Activated T-cell treated with anti-CD3 and anti-CD28 coated beads for 4 hours (primary cell): ENCODE results near the gene BHLHA15.
"Not testable (repeated sequence)": the region's sequence is repeated elsewhere in the genome, so short reads cannot be mapped to it uniquely, and the experiment has no call there.

ENCODE experiments used
- DNase-seq: peaks from one replicate; pipeline ENCODE4 v3.0.0-alpha.2; 2020

Gene BHLHA15

GRCh38 chr7:98211676-98212531 is 665 bp downstream of the BHLHA15 start:
- DNase-seq, result no peak

GRCh38 chr7:98212532-98213041 is 1.3 kb downstream of the BHLHA15 start:
- no peak for DNase-seq

- DNase-seq, result no peak
Observed at GRCh38 chr7:98213296-98213887, 2.2 kb downstream of the BHLHA15 start.

GRCh38 chr7:98213888-98214810 is 2.9 kb downstream of the BHLHA15 start:
- no peak for DNase-seq

- no peak for DNase-seq
Observed at GRCh38 chr7:98214811-98215321, 3.6 kb downstream of the BHLHA15 start.

GRCh38 chr7:98215561-98216495 is 4.6 kb downstream of the BHLHA15 start:
- no peak for DNase-seq

- no peak for DNase-seq
Observed at GRCh38 chr7:98216941-98217622, 5.8 kb downstream of the BHLHA15 start.

GRCh38 chr7:98217623-98218582 is 6.7 kb downstream of the BHLHA15 start:
- DNase-seq, result no peak

- not testable (repeated sequence) for DNase-seq
Observed at GRCh38 chr7:98219382-98219781, 8.1 kb downstream of the BHLHA15 start.

GRCh38 chr7:98221611-98222532 is 10.6 kb downstream of the BHLHA15 start:
- no peak for DNase-seq

GRCh38 chr7:98222533-98223195 is 11.4 kb downstream of the BHLHA15 start:
- no peak for DNase-seq

- no peak for DNase-seq
Observed at GRCh38 chr7:98223351-98223897, 12.2 kb downstream of the BHLHA15 start.

GRCh38 chr7:98223898-98224700 is 12.9 kb downstream of the BHLHA15 start:
- no peak for DNase-seq

- DNase-seq, result no peak
Observed at GRCh38 chr7:98224701-98225181, 13.5 kb downstream of the BHLHA15 start.

- DNase-seq, result no peak
Observed at GRCh38 chr7:98225913-98226614, 14.8 kb downstream of the BHLHA15 start.

- DNase-seq, result no peak
Observed at GRCh38 chr7:98227939-98228338, 16.7 kb downstream of the BHLHA15 start.
